CD4-positive, alpha-beta T cell (primary cell): ENCODE results near the gene KCND2. TPM values are rescaled to one million over a fixed set of nuclear protein-coding genes. Genes with fewer than 3 reads are reported as not detected.

Experiments used
- ATAC-seq: fragments of 200-7000 bp; cut with Tn5 transposase; one replicate; pipeline ENCODE4 v1.10.0; 2022; ENCODE audit warnings: mild to moderate bottlenecking; ENCODE audit not compliant: poor library complexity
- CTCF ChIA-PET: fragments of 350-600 bp; sonication (Branson Sonifier 250); formaldehyde crosslinking; loops from one replicate; lab custom pipeline; 2021; ENCODE audit warnings: antibody characterized with exemption, inconsistent platforms; lab: Charles Lee
- POLR2A ChIA-PET: fragments of 350-600 bp; sonication (Branson Sonifier 250); formaldehyde crosslinking; loops from one replicate; lab custom pipeline; 2021; ENCODE audit warnings: antibody characterized with exemption, inconsistent platforms; lab: Charles Lee
- DNase-seq, 14 experiments: peaks; one replicate each; pipeline ENCODE4 v3.0.0-alpha.2; 2013 to 2020; ENCODE audit warnings: mixed read lengths in 2 of 14
- H3K27ac ChIP-seq, 2 donors: one replicate each; pipeline versions ENCODE4 v1.5.1 to v1.7.0; 2013; ENCODE audit warnings: low read length in 2 of 2, low read depth in 1 of 2, mild to moderate bottlenecking in 1 of 2
- H3K27me3 ChIP-seq, 2 experiments: 1 replicate in 1 of 2; 2 replicates in 1 of 2; pipeline versions ENCODE4 v1.6.1 to v1.7.0; 2013; ENCODE audit warnings: low read length in 2 of 2, control low read depth in 1 of 2, mild to moderate bottlenecking in 1 of 2, moderate library complexity in 1 of 2; ENCODE audit not compliant: insufficient read depth in 2 of 2, control insufficient read depth in 1 of 2
- H3K36me3 ChIP-seq: one replicate; pipeline ENCODE4 v1.6.1; 2013; ENCODE audit warnings: low read length, control low read depth; ENCODE audit not compliant: insufficient read depth
- H3K4me1 ChIP-seq: one replicate; pipeline ENCODE4 v1.6.1; 2013; ENCODE audit warnings: low read length, control low read depth; ENCODE audit not compliant: insufficient read depth
- H3K4me3 ChIP-seq: one replicate; pipeline ENCODE4 v1.5.1; 2013; ENCODE audit warnings: mild to moderate bottlenecking, low read length, moderate library complexity
- H3K9me3 ChIP-seq, 2 experiments: 1 replicate in 1 of 2; 2 replicates in 1 of 2; pipeline versions ENCODE4 v1.6.1 to v1.7.0; 2013; ENCODE audit warnings: low read length in 2 of 2, mild to moderate bottlenecking in 2 of 2, control low read depth in 1 of 2, moderate library complexity in 1 of 2; ENCODE audit not compliant: control insufficient read depth in 1 of 2, insufficient read depth in 1 of 2
- H3K27ac Mint-ChIP-seq: one replicate; pipeline ENCODE4 v1.8.0; 2020; ENCODE audit warnings: mixed read lengths
- H3K27me3 Mint-ChIP-seq: one replicate; pipeline ENCODE4 v1.8.0; 2021; ENCODE audit warnings: mixed read lengths
- H3K36me3 Mint-ChIP-seq: one replicate; pipeline ENCODE4 v1.8.0; 2021; ENCODE audit warnings: low read depth, mixed read lengths
- H3K4me1 Mint-ChIP-seq: one replicate; pipeline ENCODE4 v1.8.0; 2021; ENCODE audit warnings: low read depth, mixed read lengths
- H3K4me3 Mint-ChIP-seq: one replicate; pipeline ENCODE4 v1.8.0; 2020; ENCODE audit warnings: mild to moderate bottlenecking, mixed read lengths
- H3K9me3 Mint-ChIP-seq: one replicate; pipeline ENCODE4 v1.8.0; 2020; ENCODE audit warnings: mixed read lengths
- CTCF ChIP-seq: fragments of 200-600 bp; IDR thresholded peaks from one replicate; pipeline ENCODE4 v1.8.0; 2022; ENCODE audit warnings: antibody characterized with exemption, mild to moderate bottlenecking
- intact Hi-C, 2 experiments: fragments of 100-400 bp; cut with DNase I in 1 of 2; cut with micrococcal nuclease in 1 of 2; formaldehyde crosslinking; loops; one replicate each; pipeline versions ENCODE4 v1.15.1 to v1.9.0; 2023 to 2025; cut with DNase I, micrococcal nuclease
- total RNA-seq, 174 experiments: library from RNA in 2 of 174; stranded (reverse) in 2 of 174; gene quantifications; one replicate each; pipeline ENCODE4 v1.2.3 and lab custom pipeline; 2021 to 2026

The KCND2 gene
- total RNA-seq, 2 experiments from 2014 or later = not detected

- no peak for DNase-seq
- H3K4me1 Mint-ChIP-seq = no peaks in the 10 kb centered on the region
- CTCF ChIA-PET = no interaction called here
- no peak overlapping the region for H3K27ac Mint-ChIP-seq
- no peaks in the 10 kb centered on the region for H3K27me3 Mint-ChIP-seq
- ATAC-seq = no peak
- TF ChIP-seq CTCF = no peak
- peaks cover 4% of the 10 kb centered on the region for H3K9me3 Mint-ChIP-seq
- Histone ChIP-seq H3K36me3 (no peaks in the 10 kb centered on the region), H3K9me3 (no peaks in the 10 kb centered on the region), H3K4me1 (no peaks in the 10 kb centered on the region), H3K4me3 (no peak overlapping the region), H3K27ac (no peak overlapping the region), H3K27me3 (no peaks in the 10 kb centered on the region)
- intact Hi-C loops = no loop called here
- no peaks in the 10 kb centered on the region for H3K36me3 Mint-ChIP-seq
- POLR2A ChIA-PET = no interaction called here
- H3K4me3 Mint-ChIP-seq = no peak overlapping the region
Measured at GRCh38 chr7:120587243-120587642, 314.3 kb downstream of the KCND2 start.

- intact Hi-C loops = no loop called here
- Histone ChIP-seq H3K4me1 (no peaks in the 10 kb centered on the region), H3K36me3 (no peaks in the 10 kb centered on the region), H3K9me3 (no peaks in the 10 kb centered on the region), H3K27ac (no peak overlapping the region), H3K27me3 (no peaks in the 10 kb centered on the region), H3K4me3 (no peak overlapping the region)
- ATAC-seq (no peak), DNase-seq (no peak)
- H3K27ac Mint-ChIP-seq = no peak overlapping the region
- ChIA-PET POLR2A (no interaction called here), CTCF (no interaction called here)
- H3K4me3 Mint-ChIP-seq = no peak overlapping the region
- no peak for TF ChIP-seq CTCF
- no peaks in the 10 kb centered on the region for H3K27me3 Mint-ChIP-seq
- H3K9me3 Mint-ChIP-seq = peaks cover 4% of the 10 kb centered on the region
- H3K4me1 Mint-ChIP-seq = no peaks in the 10 kb centered on the region
- H3K36me3 Mint-ChIP-seq = no peaks in the 10 kb centered on the region
Measured at GRCh38 chr7:120588416-120588815, 315.4 kb downstream of the KCND2 start.

- no peaks in the 10 kb centered on the region for H3K4me1 Mint-ChIP-seq
- POLR2A ChIA-PET = no interaction called here
- peaks cover 4% of the 10 kb centered on the region for H3K9me3 Mint-ChIP-seq
- ATAC-seq (no peak), DNase-seq (no peak)
- TF ChIP-seq CTCF = no peak
- intact Hi-C loops = no loop called here
- H3K4me3 Mint-ChIP-seq = no peak overlapping the region
- no peaks in the 10 kb centered on the region for H3K9me3 ChIP-seq
- H3K36me3 Mint-ChIP-seq = no peaks in the 10 kb centered on the region
- no peak overlapping the region for H3K27ac ChIP-seq
- no peak overlapping the region for H3K4me3 ChIP-seq
- no peaks in the 10 kb centered on the region for H3K36me3 ChIP-seq
- no peaks in the 10 kb centered on the region for H3K4me1 ChIP-seq
- H3K27me3 ChIP-seq = no peaks in the 10 kb centered on the region
- CTCF ChIA-PET = no interaction called here
- H3K27me3 Mint-ChIP-seq = no peaks in the 10 kb centered on the region
- H3K27ac Mint-ChIP-seq = no peak overlapping the region
Measured at GRCh38 chr7:120588862-120589261, 315.9 kb downstream of the KCND2 start.
